ENCODE results near the gene ANXA11. TPM values are rescaled to one million over a fixed set of nuclear protein-coding genes. Genes with fewer than 3 reads are reported as not detected.
"Not testable (repeated sequence)": the region's sequence is repeated elsewhere in the genome, so short reads cannot be mapped to it uniquely, and the experiment has no call there.

The ANXA11 gene
- total and polyA plus RNA-seq, 2 of the 4 experiments (the other 2 are of a cell fraction): 39.4 to 109 TPM

- H3K23ac ChIP-seq (ENCODE audit: low read depth, low read length); H3K36me3 ChIP-seq (ENCODE audit: control insufficient read depth, insufficient read depth, low read length); in situ Hi-C loops (cut with MboI; ENCODE audit: low sequenced_read_pairs); POLR2A ChIA-PET (ENCODE audit: unreplicated experiment); H4K5ac ChIP-seq (ENCODE audit: low read depth, low read length); H2BK5ac ChIP-seq (ENCODE audit: low read depth, low read length, poor library complexity, severe bottlenecking); H3K4me2 ChIP-seq (ENCODE audit: low read depth, low read length); H3K4ac ChIP-seq (ENCODE audit: low read depth, low read length); H2AFZ ChIP-seq (replicated peaks; ENCODE audit: low read length, poor library complexity); DNase-seq; H2BK120ac ChIP-seq (ENCODE audit: low read depth, low read length); H3K14ac ChIP-seq (replicated peaks; ENCODE audit: low read depth, low read length); CTCF ChIA-PET; H2BK20ac ChIP-seq (ENCODE audit: low read depth, low read length); H4K20me1 ChIP-seq (ENCODE audit: insufficient read depth, low read length); H3K4me3 ChIP-seq (ENCODE audit: insufficient read depth, low read depth, low read length); H3K27ac ChIP-seq (ENCODE audit: insufficient read depth, low read length); H3K18ac ChIP-seq (ENCODE audit: low read depth, low read length); H3K9me1 ChIP-seq (ENCODE audit: insufficient read depth, low read length); H2BK15ac ChIP-seq (ENCODE audit: low read depth, low read length); H3K79me1 ChIP-seq (ENCODE audit: low read depth in 1 of 2, low read length in 2 of 2); H3K56ac ChIP-seq (ENCODE audit: extremely low read depth, insufficient read depth, low read length); H3K9ac ChIP-seq (ENCODE audit: low read depth, low read length); dilution Hi-C loops (cut with HindIII; ENCODE audit: low sequenced_read_pairs, unreplicated experiment); BruUV-seq (replicated peaks); H2AK5ac ChIP-seq (ENCODE audit: low read depth, low read length); H3K4me1 ChIP-seq (ENCODE audit: control insufficient read depth, insufficient read depth, low read length); H2AK9ac ChIP-seq (replicated peaks; ENCODE audit: low read depth, low read length, poor library complexity); H4K8ac ChIP-seq (ENCODE audit: low read depth in 2 of 2, low read length in 2 of 2); ATAC-seq (ENCODE audit: low read depth); H4K91ac ChIP-seq (ENCODE audit: insufficient read depth, low read depth, low read length); H3K27me3 ChIP-seq (ENCODE audit: control insufficient read depth, insufficient read depth, low read length); intact Hi-C loops (cut with micrococcal nuclease); H3K9me3 ChIP-seq (ENCODE audit: control insufficient read depth, insufficient read depth, low read length): not testable (repeated sequence)
- no CpG with 5 or more reads among the region's 1 CpG for WGBS, 2 experiments (ENCODE audit: extremely low coverage in 2 of 2, insufficient read length in 1 of 2)
Observed at GRCh38 chr10:80218878-80219277, 13.5 kb upstream of the ANXA11 start.

DNA sequence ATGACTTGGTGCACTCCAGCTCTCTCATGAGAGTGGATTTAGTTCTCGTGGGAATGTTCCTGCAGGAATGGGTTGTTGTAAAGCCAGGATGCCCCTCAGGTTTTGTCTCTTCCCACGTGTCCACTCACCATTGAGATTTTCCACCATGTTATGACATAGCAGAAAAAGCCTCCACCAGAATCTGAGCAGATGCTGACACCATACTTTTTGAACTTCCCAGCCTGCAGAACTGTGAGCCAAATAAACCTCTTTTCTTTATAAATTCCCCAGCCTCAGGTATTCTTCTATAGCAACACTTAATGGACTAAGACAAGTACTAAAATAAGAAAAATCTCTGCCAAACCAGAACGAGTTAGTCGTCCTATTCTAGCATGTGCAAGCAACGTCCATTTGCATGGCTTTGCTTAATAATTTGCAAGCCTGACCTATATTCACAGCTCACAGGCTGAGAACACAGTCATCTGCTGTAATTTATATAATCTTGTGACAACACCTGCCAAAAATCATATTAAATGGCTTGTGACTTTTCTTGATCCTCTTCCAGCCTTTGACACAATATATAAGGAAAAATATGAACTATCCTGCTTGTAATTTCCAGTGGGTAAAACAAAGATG is 9.1 kb upstream of the ANXA11 start:
- CTCF ChIA-PET; dilution Hi-C loops (cut with HindIII; ENCODE audit: low sequenced_read_pairs, unreplicated experiment): not testable (repeated sequence)
- 60% methylated on average over 1 of the region's 5 CpGs; no CpG with 5 or more reads in 1 of the 2 experiments for WGBS, 2 experiments (ENCODE audit: extremely low coverage in 2 of 2, insufficient read length in 1 of 2)

More for the DNA sequence above, 9.1 kb upstream of the ANXA11 start:
- H3K4ac ChIP-seq (ENCODE audit: low read depth, low read length); H3K79me1 ChIP-seq (ENCODE audit: low read depth in 1 of 2, low read length in 2 of 2); H3K27ac ChIP-seq (ENCODE audit: insufficient read depth, low read length); in situ Hi-C loops (cut with MboI; ENCODE audit: low sequenced_read_pairs); H2BK15ac ChIP-seq (ENCODE audit: low read depth, low read length); H2AFZ ChIP-seq (replicated peaks; ENCODE audit: low read length, poor library complexity); H2AK9ac ChIP-seq (replicated peaks; ENCODE audit: low read depth, low read length, poor library complexity); H3K4me3 ChIP-seq (ENCODE audit: insufficient read depth, low read depth, low read length); H3K23ac ChIP-seq (ENCODE audit: low read depth, low read length); intact Hi-C loops (cut with micrococcal nuclease); H2BK120ac ChIP-seq (ENCODE audit: low read depth, low read length); H2BK5ac ChIP-seq (ENCODE audit: low read depth, low read length, poor library complexity, severe bottlenecking); POLR2A ChIA-PET (ENCODE audit: unreplicated experiment); ATAC-seq (ENCODE audit: low read depth); H3K18ac ChIP-seq (ENCODE audit: low read depth, low read length); H4K91ac ChIP-seq (ENCODE audit: insufficient read depth, low read depth, low read length); H2AK5ac ChIP-seq (ENCODE audit: low read depth, low read length); H3K4me1 ChIP-seq (ENCODE audit: control insufficient read depth, insufficient read depth, low read length); H3K9me1 ChIP-seq (ENCODE audit: insufficient read depth, low read length); H4K20me1 ChIP-seq (ENCODE audit: insufficient read depth, low read length); H3K4me2 ChIP-seq (ENCODE audit: low read depth, low read length); H3K56ac ChIP-seq (ENCODE audit: extremely low read depth, insufficient read depth, low read length); DNase-seq; BruUV-seq (replicated peaks); H4K8ac ChIP-seq (ENCODE audit: low read depth in 2 of 2, low read length in 2 of 2); H3K9ac ChIP-seq (ENCODE audit: low read depth, low read length); H2BK20ac ChIP-seq (ENCODE audit: low read depth, low read length); H3K27me3 ChIP-seq (ENCODE audit: control insufficient read depth, insufficient read depth, low read length); H3K9me3 ChIP-seq (ENCODE audit: control insufficient read depth, insufficient read depth, low read length); H3K36me3 ChIP-seq (ENCODE audit: control insufficient read depth, insufficient read depth, low read length); H4K5ac ChIP-seq (ENCODE audit: low read depth, low read length); H3K14ac ChIP-seq (replicated peaks; ENCODE audit: low read depth, low read length): not testable (repeated sequence)
